Stimulated activated effector memory CD8-positive, alpha-beta T cell treated with anti-CD3 and anti-CD28 coated beads, Interleukin-12 subunit alpha, Interleukin-12 subunit beta, amount 100 ng/mL, for 72 hours (primary cell): ENCODE results near the gene TRIL.

Experiments
- ATAC-seq: fragments of 150-1000 bp; cut with Tn5 transposase; 2 replicates; pipeline ENCODE4 v1.10.0; 2021
- DNase-seq, 2 donors: peaks; one replicate each; pipeline ENCODE4 v3.0.0; 2021 to 2022; ENCODE audit warnings: low spot score in 2 of 2
- H3K27ac Mint-ChIP-seq: one replicate; pipeline ENCODE4 v1.8.0; 2022; ENCODE audit warnings: mild to moderate bottlenecking, mixed read lengths
- H3K36me3 Mint-ChIP-seq: one replicate; pipeline ENCODE4 v1.8.0; 2022; ENCODE audit warnings: mild to moderate bottlenecking, mixed read lengths
- H3K4me1 Mint-ChIP-seq: one replicate; pipeline ENCODE4 v1.8.0; 2022; ENCODE audit warnings: mixed read lengths
- H3K4me3 Mint-ChIP-seq: one replicate; pipeline ENCODE4 v1.8.0; 2022; ENCODE audit warnings: mild to moderate bottlenecking, mixed read lengths
- H3K9me3 Mint-ChIP-seq: one replicate; pipeline ENCODE4 v1.8.0; 2022; ENCODE audit warnings: mixed read lengths

The TRIL gene

DNA sequence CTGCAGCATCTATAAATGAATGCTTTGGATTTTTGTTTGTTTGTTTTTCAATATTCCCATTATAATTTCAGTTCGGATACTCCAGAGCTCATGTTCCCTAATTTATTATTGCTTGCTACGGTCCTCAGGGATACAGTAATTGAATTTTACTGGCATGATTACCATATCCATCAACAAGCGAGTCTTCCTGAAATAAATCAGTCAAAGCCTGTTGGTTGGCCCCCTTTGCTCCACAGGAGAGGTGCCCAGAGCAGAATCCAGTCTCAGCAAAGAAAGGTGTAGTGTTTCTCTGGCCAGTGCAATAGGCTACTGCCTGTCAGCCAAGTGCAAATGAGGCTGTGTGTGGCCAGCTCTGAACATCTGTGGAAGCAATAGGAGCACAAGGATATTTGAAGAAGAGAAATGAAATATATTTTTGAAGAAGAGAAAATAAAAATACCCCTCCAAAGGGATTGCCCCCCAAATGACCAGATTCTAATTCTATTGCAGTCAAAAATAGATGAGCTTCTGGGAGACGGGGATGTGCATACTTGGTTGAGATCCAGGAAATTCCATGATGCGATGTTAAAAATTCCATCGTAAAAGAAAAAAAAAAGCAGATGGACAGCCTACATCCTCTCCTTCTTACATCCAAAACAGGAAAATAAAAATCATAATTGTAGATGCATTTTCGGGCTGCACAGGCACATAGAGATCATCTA is 18.1 kb downstream of the TRIL start:
- no peaks in the 10 kb centered on the region for H3K36me3 Mint-ChIP-seq
- no peaks in the 10 kb centered on the region for H3K9me3 Mint-ChIP-seq
- no peaks in the 10 kb centered on the region for H3K4me1 Mint-ChIP-seq
- ATAC-seq (no peak), DNase-seq (no peak)
- H3K27ac Mint-ChIP-seq, result no peak overlapping the region
- H3K4me3 Mint-ChIP-seq, result no peak overlapping the region

DNA sequence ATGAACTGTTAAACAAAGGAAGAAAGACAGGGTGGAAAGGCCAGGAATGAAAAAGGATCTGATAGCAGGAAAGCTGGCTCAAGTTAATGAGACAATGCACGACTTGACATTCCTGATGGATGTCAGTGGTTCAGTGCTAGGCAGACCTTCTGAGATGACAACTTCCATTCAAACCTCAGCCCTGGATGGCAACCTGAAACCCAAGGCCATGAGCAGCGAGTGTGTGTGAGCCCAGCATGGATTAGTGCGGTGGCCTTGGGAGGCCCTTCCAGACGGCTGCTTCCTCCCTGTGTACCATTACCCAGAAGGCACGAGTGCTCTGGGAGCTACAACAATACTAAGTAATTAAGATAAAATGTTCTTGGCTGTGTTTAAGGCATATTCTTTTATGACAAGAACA is 18.8 kb downstream of the TRIL start:
- no peaks in the 10 kb centered on the region for H3K36me3 Mint-ChIP-seq
- ATAC-seq (no peak), DNase-seq (no peak)
- H3K9me3 Mint-ChIP-seq, result no peaks in the 10 kb centered on the region
- no peak overlapping the region for H3K4me3 Mint-ChIP-seq
- no peak overlapping the region for H3K27ac Mint-ChIP-seq
- no peaks in the 10 kb centered on the region for H3K4me1 Mint-ChIP-seq

DNA sequence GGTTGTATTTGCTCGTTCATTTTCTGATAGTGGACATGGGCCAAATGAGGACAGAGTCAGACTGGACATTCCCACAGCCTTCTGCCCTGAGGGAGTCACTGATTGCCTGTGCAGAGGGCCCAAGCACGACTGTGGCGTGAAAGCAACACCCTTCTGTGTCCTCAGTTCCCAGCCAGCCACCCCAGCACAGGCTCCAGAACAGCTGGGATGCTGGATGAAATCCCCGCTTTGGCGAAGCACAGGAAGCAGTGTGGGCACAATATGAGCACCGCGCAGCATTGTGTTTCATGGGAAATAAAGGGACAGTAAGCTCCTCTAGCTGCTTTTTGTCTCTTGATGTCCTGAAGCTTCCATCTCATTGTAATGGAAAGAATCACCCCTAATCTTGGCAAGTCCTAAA is 20.5 kb downstream of the TRIL start:
- no peak for ATAC-seq
- H3K27ac Mint-ChIP-seq, result no peak overlapping the region
- no peaks in the 10 kb centered on the region for H3K9me3 Mint-ChIP-seq
- DNase-seq, result no peak
- H3K36me3 Mint-ChIP-seq, result no peaks in the 10 kb centered on the region
- H3K4me3 Mint-ChIP-seq, result no peak overlapping the region
- H3K4me1 Mint-ChIP-seq, result no peaks in the 10 kb centered on the region

DNA sequence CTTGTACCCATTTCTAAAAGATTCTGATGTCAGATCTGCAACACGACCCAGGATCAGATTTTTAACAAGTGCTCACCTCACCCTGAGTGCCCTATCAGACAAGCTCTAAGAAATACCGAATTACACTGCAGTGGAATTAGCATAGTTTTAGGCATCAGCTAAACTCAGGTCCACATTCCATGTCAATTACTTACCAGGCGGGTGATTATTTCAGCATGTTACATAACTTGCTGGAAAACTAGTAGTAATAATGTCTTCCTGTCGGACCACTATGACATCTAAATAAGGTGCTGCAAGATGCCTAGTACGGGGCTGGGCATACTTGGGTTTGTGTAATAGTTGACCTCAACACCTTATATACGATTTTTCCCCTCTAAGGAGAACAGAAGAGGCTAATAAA is 21.0 kb downstream of the TRIL start:
- DNase-seq, result no peak
- Mint-ChIP-seq H3K4me3 (no peak overlapping the region), H3K4me1 (no peaks in the 10 kb centered on the region), H3K27ac (no peak overlapping the region), H3K9me3 (no peaks in the 10 kb centered on the region), H3K36me3 (no peaks in the 10 kb centered on the region)
- ATAC-seq, result no peak

DNA sequence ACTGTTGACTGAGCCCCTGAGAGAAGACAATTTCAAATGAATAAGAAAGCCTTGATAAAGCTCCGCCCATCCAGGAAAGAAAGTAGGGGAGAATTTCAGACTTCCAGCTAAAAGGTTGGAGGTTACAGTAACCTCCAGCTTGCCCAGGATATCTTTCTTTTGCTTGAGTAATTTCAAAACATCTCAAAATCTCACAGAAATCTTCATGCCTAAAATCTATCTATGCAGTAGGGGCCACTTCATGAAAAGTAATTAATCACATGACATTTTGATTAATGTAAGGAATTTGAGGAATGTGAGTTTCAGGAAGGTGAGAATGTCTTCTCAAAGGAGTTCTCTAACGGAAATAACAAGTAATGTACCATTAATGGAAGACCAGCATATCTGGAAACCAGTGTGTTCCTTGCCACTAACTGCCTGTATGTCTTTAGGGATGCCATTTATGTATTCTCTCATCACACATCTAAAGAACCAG is 24.2 kb downstream of the TRIL start:
- H3K9me3 Mint-ChIP-seq, result no peaks in the 10 kb centered on the region
- H3K36me3 Mint-ChIP-seq, result no peaks in the 10 kb centered on the region
- no peak overlapping the region for H3K4me3 Mint-ChIP-seq
- no peak for DNase-seq
- no peaks in the 10 kb centered on the region for H3K4me1 Mint-ChIP-seq
- H3K27ac Mint-ChIP-seq, result no peak overlapping the region
- no peak for ATAC-seq

DNA sequence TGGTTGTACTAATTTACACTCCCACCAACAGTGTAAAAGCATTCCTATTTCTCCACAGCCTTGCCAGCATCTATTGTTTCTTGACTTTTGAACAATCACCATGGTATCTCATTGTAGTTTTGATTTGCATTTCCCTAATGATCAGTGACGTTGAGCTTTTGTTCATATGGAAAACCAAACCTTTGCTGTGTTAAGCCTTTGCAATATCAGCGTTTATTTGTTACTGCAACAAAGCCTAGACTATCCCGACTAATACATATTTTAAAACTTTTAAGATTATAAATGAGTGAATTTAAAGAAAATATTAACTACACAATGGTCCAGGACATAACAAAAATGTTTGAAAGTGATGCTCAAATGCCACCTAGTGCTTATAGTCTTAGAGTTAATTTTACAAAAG is 26.6 kb downstream of the TRIL start:
- H3K4me3 Mint-ChIP-seq, result no peak overlapping the region
- no peak for DNase-seq

DNA sequence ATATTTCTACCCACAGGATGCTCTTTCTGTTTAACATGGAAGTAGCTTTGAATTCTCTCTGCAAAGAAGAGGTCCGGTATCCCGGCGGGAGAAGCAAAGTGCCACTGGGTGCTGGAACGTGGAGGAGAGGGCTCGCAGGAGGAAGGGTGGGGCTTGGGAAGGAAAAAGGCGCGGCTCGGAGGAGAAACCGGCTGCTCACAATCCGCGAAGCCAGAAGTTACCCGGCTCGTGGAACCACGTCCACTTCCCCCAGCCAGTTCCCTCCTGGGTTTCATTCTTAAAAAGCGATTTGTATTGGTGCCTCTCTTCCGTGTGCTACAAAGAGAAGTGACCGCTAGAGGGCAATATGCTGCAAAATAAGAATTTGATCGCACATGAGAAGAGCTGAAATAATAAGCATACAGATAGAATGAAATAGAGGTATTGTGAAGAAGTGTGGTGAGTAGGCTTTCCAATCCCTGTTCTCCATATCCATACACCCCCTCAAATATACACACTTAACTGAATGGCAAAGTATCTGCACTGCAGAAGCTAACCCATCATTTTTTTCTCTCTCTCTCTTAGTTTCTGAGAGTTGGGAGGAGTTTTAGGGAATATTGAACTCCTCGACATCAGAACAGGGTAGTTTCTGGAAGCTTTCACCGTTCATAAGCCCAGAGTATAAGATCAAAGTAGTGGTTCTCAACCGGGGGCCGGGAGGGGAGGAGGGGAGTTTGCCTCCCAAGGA is 31.1 kb downstream of the TRIL start:
- H3K4me1 Mint-ChIP-seq, result peaks cover 15% of the 10 kb centered on the region
- H3K9me3 Mint-ChIP-seq, result no peaks in the 10 kb centered on the region
- H3K36me3 Mint-ChIP-seq, result no peaks in the 10 kb centered on the region
- peak; percentile 12 to 60 for DNase-seq
- ATAC-seq, result peak; percentile 89
- H3K4me3 Mint-ChIP-seq, result peak overlapping the region; percentile 58
- H3K27ac Mint-ChIP-seq, result peak overlapping the region; percentile 8

More for the DNA sequence above, 26.6 kb downstream of the TRIL start:
- Mint-ChIP-seq H3K9me3 (no peaks in the 10 kb centered on the region), H3K27ac (no peak overlapping the region), H3K4me1 (peaks cover 8% of the 10 kb centered on the region), H3K36me3 (no peaks in the 10 kb centered on the region)
- no peak for ATAC-seq

DNA sequence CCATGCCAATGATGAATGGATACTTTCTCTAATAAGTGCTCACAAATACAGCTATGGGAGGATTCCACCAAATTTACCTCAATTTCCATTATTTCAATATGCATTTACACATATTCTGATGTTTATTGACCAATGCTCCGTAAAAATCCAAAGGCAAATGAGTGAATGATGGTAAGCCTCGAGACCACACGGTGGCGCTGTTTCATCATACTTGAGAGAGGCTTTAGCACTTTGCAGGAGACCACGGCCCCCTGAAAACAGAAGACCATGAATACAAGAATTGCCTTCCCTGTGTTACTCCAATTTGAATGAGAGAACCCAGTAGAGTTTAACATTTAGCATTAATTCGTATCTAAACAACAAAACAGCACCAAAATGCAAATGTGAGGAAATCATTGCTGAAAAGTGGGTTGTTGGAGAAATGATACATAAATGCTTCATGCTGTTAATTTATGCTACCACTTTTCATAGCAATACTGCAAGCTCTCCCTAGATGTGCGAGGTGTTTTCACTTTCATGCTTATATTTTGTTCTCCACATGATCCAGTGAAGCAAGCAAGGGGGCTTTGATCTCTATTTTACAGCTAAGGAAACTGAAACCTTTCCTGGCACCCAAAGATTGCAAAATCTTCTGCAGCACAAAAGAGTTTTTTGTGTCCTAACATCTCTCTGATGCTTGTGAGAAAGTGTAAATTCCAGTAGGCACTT is 35.4 kb downstream of the TRIL start:
- ATAC-seq, result no peak
- no peak overlapping the region for H3K27ac Mint-ChIP-seq

DNA sequence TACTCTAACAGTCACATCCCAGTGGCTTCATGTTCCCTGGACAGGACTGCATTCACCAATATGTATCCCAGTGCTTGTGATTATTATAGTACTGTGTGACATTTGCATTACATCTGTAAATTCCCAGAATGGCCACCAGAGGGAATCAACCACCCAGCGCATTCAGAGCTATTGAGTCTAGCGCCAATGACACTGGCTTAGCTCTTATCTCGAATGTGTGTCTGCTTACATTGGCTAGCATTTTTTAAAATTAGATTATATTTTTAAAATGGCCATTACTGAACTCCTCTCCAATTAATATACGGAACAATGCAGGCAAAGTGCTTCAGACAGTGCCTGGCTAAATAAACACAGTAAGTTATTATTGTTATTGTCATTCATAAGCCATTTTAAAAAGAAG is 36.3 kb downstream of the TRIL start:
- no peak overlapping the region for H3K4me3 Mint-ChIP-seq
- ATAC-seq (peak; percentile 85), DNase-seq (peak in 1 of 2 donors; percentile 58)
- peaks cover 7% of the 10 kb centered on the region for H3K4me1 Mint-ChIP-seq
- no peaks in the 10 kb centered on the region for H3K36me3 Mint-ChIP-seq
- no peaks in the 10 kb centered on the region for H3K9me3 Mint-ChIP-seq
- no peak overlapping the region for H3K27ac Mint-ChIP-seq

More for the DNA sequence above, 35.4 kb downstream of the TRIL start:
- peak; percentile 38 to 71 for DNase-seq
- H3K4me3 Mint-ChIP-seq, result no peak overlapping the region
- no peaks in the 10 kb centered on the region for H3K36me3 Mint-ChIP-seq
- H3K4me1 Mint-ChIP-seq, result peaks cover 15% of the 10 kb centered on the region
- H3K9me3 Mint-ChIP-seq, result no peaks in the 10 kb centered on the region

DNA sequence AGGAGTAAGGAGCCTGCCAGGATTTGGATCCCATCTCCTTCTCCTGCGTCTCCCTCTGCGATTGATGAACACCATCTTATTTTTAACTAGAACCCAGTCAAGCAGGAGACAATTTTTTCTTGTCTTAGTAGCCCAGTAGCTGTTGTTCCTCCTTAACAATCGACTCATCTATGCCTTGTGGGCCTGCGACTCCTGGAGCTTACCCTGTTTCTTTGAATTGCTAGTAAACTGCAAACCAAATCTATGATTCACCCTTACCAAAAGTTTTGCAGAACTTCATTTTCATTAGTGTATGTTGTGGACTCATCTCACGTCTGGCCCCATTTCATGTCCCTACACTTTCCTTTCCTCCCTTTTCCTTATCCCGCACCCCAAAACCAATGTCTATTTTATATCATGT is 37.7 kb downstream of the TRIL start:
- Mint-ChIP-seq H3K4me3 (no peak overlapping the region), H3K36me3 (no peaks in the 10 kb centered on the region), H3K27ac (no peak overlapping the region), H3K4me1 (peaks cover 7% of the 10 kb centered on the region), H3K9me3 (no peaks in the 10 kb centered on the region)
- peak; percentile 46 for ATAC-seq
- DNase-seq, result no peak

DNA sequence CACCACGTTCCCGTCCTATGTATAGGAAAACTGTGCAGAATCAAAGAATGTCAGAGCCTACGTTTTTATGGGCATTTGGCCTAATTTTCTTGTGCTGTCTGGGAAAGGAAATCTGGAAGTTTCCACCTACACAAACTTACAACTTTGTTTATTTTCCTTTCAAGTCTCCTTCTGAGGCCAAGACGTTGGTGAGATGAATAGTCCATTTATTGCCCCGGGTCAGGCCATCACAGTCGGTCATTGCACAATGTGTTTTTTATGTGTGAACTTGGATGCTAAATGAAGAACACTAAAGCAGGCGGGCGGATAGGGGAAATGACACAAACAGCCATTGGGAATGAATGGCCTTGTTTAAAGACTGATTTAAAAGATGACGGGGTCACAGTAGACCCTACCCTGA is 38.6 kb downstream of the TRIL start:
- H3K36me3 Mint-ChIP-seq, result no peaks in the 10 kb centered on the region
- ATAC-seq (no peak), DNase-seq (no peak)
- peaks cover 7% of the 10 kb centered on the region for H3K4me1 Mint-ChIP-seq
- H3K9me3 Mint-ChIP-seq, result no peaks in the 10 kb centered on the region
- no peak overlapping the region for H3K4me3 Mint-ChIP-seq
- H3K27ac Mint-ChIP-seq, result no peak overlapping the region

DNA sequence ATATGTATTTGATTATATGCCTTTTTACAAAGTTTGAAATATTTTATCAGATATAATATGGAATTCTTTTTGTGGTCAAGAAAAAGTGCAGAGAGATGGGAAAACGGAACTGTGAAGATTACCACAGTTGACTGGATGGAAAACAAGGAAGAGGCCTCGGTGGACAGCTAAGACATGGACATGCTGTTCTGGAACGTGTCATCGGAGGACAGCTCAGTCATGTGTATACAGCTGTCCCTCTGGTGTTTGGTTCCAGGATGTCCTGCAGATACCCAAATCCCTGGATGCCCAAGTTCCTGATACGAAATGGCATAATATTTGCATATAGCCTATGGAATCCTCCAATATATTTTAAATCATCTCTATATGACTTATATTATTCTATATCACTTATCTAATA is 49.4 kb downstream of the TRIL start:
- Mint-ChIP-seq H3K4me1 (no peaks in the 10 kb centered on the region), H3K27ac (no peak overlapping the region), H3K36me3 (no peaks in the 10 kb centered on the region), H3K4me3 (no peak overlapping the region), H3K9me3 (no peaks in the 10 kb centered on the region)
- ATAC-seq (no peak), DNase-seq (no peak)

DNA sequence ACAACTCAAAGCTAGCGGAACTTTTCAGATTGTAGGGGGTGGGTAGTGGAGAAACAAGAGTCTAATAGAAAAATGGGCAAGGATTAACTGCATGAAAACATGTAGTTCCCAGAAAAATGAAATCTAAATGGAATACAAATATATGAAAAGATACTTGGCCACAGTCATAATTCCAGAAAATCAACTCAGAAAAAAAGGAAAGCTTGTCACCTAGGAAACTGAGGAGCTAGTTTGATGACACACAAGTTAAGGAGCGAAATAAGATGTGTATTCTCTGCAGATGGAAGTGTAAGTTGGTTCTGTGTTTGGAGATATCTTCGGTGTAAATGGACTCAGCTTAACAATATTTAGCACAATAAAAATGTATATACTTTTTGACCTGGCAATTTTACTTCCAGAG is 52.7 kb downstream of the TRIL start:
- no peak overlapping the region for H3K27ac Mint-ChIP-seq
- no peaks in the 10 kb centered on the region for H3K9me3 Mint-ChIP-seq
- H3K36me3 Mint-ChIP-seq, result no peaks in the 10 kb centered on the region
- H3K4me3 Mint-ChIP-seq, result no peak overlapping the region
- DNase-seq, result no peak
- no peaks in the 10 kb centered on the region for H3K4me1 Mint-ChIP-seq
- no peak for ATAC-seq

DNA sequence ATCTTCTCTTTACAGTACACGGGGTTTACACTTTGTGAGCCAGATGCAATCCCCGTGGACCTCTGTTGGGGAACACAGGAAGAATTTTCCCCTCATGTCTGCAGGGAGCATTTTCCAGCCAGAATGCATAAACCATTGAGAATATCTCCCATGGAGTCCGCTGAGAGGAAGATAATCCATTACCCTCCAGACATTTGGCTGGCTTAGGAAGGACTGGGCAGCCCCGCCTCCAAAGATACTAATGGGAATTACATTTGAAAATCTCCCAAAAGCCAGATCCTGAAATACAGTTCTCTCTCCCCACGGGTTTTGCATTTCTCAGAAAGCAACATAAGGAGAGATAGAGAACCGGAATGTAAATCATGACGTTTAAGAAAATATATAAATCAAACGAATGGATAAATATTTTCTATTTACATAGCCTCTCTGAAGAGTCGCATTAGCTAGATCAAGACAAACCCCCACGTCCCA is 53.5 kb downstream of the TRIL start:
- DNase-seq, result no peak
- Mint-ChIP-seq H3K27ac (no peak overlapping the region), H3K4me3 (no peak overlapping the region), H3K9me3 (no peaks in the 10 kb centered on the region), H3K4me1 (no peaks in the 10 kb centered on the region), H3K36me3 (no peaks in the 10 kb centered on the region)
- no peak for ATAC-seq

DNA sequence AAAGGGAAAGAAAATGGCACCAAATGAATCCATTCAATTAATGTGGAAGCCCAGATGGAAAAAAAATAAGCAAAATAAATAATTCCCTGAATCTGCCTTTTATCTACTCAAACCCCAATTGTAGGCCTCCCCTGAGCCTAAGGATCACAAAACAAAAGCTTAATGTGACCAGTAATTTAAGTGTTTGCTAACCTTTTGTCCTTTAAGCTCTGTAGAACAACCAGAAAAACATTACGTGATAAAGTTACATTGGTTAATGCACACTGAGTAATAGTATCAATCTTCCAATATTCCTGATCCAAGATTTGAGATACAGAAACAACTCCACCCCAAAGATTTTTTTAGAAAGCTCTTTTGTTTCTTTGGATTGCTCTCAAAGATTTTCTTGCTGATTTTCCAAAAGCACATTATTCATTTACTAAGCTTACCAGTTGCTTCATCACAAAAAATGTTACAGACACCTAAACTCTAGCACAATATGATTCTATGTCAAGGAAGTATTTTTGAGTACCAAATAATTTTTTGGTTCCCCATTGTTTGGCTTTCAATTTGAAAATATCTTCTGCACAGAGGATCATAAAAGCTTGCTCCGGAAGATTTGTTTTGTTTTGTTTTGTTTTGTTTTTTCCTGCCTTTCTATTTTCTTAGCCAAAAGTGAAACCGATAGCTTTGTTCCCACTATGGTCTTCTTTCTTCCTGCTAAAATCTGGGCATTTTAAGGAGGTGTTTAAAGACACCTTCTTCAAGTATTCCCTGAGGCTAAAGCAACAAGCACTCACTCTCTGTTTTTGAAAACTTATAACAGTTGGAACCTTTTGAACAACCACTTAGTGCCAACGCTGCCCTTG is 54.2 kb downstream of the TRIL start:
- ATAC-seq (no peak), DNase-seq (no peak)
- Mint-ChIP-seq H3K4me1 (no peaks in the 10 kb centered on the region), H3K9me3 (no peaks in the 10 kb centered on the region), H3K4me3 (no peak overlapping the region), H3K27ac (no peak overlapping the region), H3K36me3 (no peaks in the 10 kb centered on the region)
